H1 (cell line): Measurements from ENCODE around the gene DDA1. TPM values are rescaled to one million over a fixed set of nuclear protein-coding genes. Genes with fewer than 3 reads are reported as not detected.

Experiments used
- SIN3A ChIP-seq, 2 experiments: IDR thresholded peaks in 1 of 2; conservative IDR thresholded peaks in 1 of 2; 2 replicates each; pipeline ENCODE4 v1.6.1; 2011 to 2012; ENCODE audit warnings: low read length in 2 of 2, improper control_type of control experiment in 1 of 2, low read depth in 1 of 2, mild to moderate bottlenecking in 1 of 2
- SP4 ChIP-seq: IDR thresholded peaks from 2 replicates; pipeline ENCODE4 v1.6.1; 2012; ENCODE audit warnings: low read length, inconsistent platforms
- polyA plus RNA-seq, 7 experiments: library from polyadenylated mRNA; depleted of rRNA in 3 of 7; stranded (reverse) in 5 of 7; unstranded in 2 of 7; fragments of >200 nt in 5 of 7; fragments of 200-250 nt in 2 of 7; gene quantifications; 1 replicate in 5 of 7; 2 replicates in 1 of 7; 4 replicates in 1 of 7; pipeline versions ENCODE4 v1.2.1 to v1.2.3, GENCODE V29; 2011 to 2013; ENCODE audit warnings: missing spikeins in 2 of 7, mixed read lengths in 2 of 7
- total RNA-seq: library from RNA; stranded (reverse); fragmentation: NEBNext Ultra II Directional; extraction: Animal tissue kit (Norgen Biotek cat#: 25700); gene quantifications from 2 replicates; pipeline ENCODE4 v1.2.1, GENCODE V29; 2021

DDA1 gene
- total and polyA plus RNA-seq, 2 of the 8 experiments (the other 6 are each of a cell fraction or from before 2014, with no cell fraction given): 29.2 to 34.5 TPM

DNA sequence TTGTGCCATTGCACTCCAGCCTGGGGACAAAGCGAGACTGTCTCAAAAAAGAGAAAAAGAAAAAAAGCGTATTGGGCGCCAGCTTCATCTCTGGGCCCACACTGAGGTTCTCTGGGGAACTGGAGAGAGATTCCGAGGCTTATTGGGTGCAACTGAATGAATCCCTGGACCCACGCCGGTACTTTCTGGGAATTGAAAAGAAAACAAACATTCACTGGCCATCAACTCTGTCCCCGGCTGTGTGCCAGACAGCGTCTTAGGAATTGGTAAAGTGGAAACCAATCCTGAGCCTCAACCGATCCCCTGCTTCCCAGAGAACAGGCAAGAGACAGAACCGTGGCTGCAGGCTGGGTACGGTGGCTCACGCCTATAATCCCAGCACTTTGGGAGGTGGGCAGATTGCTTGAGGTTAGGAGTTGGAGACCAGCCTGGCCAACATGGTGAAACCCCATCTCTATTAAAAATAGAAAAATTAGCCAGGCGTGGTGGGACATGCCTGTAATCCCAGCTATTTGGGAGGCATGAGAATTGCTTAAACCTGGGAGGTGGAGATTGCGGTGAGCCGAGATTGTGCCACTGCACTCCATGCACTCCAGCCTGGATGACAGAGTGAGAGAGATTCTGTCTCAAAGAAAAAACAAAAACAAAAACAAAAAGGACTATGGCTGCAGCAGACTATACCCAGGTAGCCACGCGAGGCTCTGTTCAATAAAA lies 16.7 kb downstream of the DDA1 start (continued):
- no peak for TF ChIP-seq SP4
- TF ChIP-seq SIN3A (conservative IDR thresholded peaks at IDR 0.05 in 1 of 2, IDR thresholded peaks at IDR 0.05 in 1 of 2; ENCODE audit: low read depth in 1 of 2, low read length in 2 of 2): no peak
